Measurements from ENCODE around the gene SIRT7.

DNA sequence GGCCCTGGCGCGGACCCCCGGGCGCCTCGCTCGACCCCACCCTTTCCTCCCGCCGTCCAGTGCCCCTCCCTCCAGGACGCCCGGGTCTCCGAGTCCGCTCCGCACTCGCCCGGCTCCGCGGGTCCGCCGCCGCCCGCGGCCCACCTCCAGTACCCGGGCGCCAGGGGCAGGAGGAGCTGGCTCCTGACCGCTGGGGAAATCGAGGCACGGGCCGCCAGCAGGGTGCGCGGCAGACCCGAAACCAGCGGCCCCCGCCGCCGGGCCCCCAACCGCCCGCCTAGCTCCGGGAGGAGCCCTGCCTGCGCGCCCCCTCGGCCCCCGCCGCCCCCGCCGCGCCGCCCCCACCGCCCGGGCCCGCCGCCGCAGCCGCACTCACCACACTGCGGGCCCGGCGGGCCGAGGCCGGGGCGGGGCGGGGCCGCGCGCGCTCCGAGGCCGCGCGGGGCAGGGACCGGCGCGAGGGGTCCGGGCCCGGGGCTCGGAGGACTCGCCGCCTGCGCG lies 9.2 kb upstream of the SIRT7 start:
- TF ChIP-seq EP300 (IDR thresholded peaks at IDR 0.05) (no peak), POLR2A (IDR thresholded peaks at IDR 0.05) (no peak), POLR2AphosphoS5 (IDR thresholded peaks at IDR 0.05) (no peak)
- TF ChIP-seq, protein P1, sequence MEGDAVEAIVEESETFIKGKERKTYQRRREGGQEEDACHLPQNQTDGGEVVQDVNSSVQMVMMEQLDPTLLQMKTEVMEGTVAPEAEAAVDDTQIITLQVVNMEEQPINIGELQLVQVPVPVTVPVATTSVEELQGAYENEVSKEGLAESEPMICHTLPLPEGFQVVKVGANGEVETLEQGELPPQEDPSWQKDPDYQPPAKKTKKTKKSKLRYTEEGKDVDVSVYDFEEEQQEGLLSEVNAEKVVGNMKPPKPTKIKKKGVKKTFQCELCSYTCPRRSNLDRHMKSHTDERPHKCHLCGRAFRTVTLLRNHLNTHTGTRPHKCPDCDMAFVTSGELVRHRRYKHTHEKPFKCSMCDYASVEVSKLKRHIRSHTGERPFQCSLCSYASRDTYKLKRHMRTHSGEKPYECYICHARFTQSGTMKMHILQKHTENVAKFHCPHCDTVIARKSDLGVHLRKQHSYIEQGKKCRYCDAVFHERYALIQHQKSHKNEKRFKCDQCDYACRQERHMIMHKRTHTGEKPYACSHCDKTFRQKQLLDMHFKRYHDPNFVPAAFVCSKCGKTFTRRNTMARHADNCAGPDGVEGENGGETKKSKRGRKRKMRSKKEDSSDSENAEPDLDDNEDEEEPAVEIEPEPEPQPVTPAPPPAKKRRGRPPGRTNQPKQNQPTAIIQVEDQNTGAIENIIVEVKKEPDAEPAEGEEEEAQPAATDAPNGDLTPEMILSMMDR (IDR thresholded peaks at IDR 0.05): no peak

All from gastroesophageal sphincter (tissue), 3 donors.